ENCODE data around the gene CUZD1.

GRCh38 chr10:122786269-122786668, 59.4 kb downstream of the CUZD1 start:
- TF ChIP-seq POLR2A (IDR thresholded peaks at IDR 0.05) (no peak), CTCF (IDR thresholded peaks at IDR 0.05) (no peak), POLR2AphosphoS5 (IDR thresholded peaks at IDR 0.05) (no peak)
